HG02870 (cell line): ENCODE results near the gene NNAT.

Experiments
- ATAC-seq: cut with Tn5 transposase; IDR thresholded peaks from one replicate; pipeline ENCODE4 v1.9.1; 2021; ENCODE audit warnings: mild to moderate bottlenecking, moderate library complexity; ENCODE audit not compliant: unreplicated experiment

Gene NNAT

DNA sequence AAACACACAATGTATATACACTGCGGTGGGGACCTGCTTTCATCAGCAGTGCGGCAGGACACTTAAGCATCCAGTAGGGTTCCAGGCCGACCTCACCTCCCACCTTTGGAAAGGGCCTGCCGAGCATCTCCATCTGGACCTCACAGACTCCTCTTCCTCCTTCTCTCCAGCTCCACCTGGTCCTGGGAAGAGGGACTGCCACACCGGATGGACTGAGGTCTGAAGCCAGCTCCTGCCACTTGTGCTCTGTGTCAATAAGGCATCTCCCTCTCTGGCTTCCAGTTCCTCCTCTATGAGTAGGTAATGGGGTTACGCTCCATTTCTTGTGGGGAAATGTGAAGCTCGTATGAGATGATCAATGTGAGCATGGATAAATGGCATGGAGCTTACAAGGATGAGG, 19.1 kb upstream of the NNAT start:
- ATAC-seq = no peak

GRCh38 chr20:37502654-37503053, 18.4 kb upstream of the NNAT start:
- no peak for ATAC-seq

GRCh38 chr20:37503256-37503927, 17.7 kb upstream of the NNAT start:
- ATAC-seq = no peak

DNA sequence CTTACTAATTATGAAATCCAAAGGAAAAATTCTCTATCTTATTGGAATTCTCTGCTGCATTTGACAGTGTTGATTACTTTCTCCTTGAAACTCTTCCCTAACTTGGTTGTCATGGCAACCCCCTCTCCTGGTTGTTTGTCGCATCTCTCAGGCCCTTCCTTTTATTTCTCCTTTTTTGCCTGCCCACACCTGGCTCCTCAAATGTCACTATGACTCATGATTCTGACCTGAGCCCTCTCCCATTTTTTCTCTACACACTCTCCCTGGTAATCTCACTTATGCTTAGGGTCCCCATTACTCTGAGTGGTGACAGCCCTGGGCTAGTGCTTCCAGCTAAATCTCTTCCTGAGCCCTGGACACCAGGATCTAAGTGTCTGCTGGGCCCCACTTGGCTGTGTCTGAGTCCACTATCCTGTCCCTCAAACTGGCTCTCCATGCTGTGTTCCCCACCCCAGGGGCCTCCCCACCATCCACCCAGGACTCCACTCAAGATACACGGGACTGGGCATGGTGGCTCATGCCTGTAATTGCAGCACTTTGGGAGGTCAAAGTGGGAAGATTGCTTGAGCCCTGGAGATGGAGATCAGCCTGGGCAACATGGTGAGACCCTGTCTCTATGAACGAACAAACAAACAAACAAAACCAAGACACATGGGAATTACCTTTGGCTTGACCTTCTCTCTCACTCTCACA, 16.5 kb upstream of the NNAT start:
- ATAC-seq = no peak

DNA sequence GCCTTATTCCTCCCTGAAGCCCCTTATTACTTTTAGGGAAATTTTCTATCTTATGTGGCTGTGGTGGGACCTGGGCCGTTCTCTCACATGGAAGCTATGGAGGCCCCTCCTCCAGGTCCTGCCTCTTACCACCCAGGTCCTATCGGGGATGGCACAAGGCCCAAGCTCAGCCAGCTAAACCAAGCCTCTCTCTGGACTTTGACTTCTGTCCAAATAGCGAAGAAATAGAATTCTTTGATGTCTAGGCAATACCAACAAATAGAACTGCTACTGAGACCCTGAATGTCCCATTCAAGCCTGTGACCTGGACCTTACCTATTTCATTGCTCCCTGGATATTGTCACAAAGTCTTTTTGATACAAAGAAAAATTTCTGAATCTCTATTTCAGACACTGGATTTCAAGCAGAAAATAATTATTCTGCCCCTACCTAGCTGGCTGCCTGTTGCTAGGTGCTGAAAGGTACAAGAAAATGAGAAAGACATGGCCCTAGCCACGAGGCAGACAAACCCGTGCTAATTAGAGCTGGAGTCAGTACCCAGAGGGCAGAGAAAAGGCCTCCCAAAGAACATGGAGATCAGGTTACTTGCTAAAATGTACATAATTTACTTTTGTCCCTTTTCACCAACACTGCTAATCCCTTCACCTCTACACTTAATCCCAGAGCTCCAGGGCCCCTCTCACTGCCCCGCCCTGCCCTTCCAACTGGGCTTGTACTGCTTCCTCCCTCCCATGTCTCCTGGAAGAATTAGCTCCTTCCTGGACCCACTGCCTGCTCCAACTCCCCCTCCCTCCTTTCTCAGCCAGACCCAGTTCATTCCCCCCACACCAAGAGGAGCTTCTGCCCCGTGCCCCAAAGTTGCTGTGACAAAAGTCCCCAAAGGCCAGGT, 15.5 kb upstream of the NNAT start:
- no peak for ATAC-seq

- no peak for ATAC-seq
These were observed 14.8 kb upstream of the NNAT start for GRCh38 chr20:37506152-37506725.

GRCh38 chr20:37510226-37510625, 10.8 kb upstream of the NNAT start:
- ATAC-seq = no peak

GRCh38 chr20:37511610-37512275, 9.3 kb upstream of the NNAT start:
- ATAC-seq = no peak

DNA sequence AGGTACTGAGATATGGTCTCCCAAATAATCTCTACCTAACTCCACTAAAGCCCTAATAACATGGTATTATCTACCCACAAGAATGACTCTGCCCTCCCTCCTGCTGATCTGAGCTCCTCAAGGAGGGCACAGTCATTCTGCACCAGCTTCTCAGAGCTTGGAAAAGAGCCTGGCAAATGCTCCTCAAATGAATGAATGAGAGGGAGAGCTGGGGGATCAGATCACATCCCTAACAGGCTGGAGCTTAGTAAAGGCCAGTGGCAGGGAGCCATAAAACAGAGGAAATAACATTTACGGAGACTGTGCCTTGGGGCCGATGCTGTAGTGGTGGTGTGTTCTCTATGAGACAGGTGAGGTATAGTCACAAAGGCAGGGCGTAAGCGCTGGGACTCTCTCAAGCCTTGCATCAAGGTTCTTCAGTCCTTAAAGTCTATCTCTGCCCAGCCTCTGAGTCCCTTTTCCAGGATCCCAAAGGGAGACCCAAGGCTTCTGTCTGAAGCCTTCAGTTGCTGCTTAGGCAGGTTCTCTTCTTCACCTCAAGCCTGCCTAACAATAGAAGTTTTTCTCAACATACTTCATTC, 7.2 kb upstream of the NNAT start:
- ATAC-seq = no peak

DNA sequence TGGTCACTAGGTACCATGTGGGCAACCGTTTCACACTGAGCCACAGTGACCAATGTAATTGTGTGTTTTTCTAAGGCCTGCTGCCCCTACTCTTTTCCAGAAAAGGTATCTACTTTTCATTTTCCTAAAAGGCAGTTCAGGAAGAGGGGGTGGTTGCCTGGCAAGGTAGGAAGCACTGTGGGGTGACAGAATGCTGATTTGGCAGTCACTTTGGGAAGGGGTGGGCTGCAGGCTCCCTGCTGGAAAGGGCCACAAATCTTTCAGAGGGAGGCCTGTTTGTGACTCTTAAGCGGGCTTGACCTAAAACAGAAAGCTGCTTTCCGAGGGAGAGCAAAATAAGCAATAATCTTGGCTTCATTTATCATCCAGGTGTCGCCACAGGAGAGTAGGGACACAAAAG, 5.2 kb upstream of the NNAT start:
- no peak for ATAC-seq

GRCh38 chr20:37516811-37517750, 4.0 kb upstream of the NNAT start:
- ATAC-seq = no peak

DNA sequence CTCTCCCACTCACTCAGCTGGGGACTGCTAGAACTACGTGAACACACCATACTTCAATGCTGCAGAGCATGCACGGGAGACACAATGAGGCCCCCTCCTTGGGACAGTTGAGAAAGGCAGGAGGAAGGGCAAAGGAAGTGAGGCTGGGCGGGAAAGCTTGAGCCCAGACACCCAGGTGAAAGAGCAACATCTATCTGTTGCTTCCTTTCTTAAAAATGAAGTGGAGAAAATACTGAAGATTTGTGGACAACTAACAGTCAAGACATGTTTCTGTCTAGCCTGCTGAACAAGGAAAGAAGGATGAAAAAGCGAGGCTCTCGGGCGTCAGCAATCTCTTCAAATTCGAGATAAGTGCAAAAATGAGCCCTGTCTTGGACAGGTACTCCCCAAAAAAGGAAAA, 3.0 kb upstream of the NNAT start:
- no peak for ATAC-seq

DNA sequence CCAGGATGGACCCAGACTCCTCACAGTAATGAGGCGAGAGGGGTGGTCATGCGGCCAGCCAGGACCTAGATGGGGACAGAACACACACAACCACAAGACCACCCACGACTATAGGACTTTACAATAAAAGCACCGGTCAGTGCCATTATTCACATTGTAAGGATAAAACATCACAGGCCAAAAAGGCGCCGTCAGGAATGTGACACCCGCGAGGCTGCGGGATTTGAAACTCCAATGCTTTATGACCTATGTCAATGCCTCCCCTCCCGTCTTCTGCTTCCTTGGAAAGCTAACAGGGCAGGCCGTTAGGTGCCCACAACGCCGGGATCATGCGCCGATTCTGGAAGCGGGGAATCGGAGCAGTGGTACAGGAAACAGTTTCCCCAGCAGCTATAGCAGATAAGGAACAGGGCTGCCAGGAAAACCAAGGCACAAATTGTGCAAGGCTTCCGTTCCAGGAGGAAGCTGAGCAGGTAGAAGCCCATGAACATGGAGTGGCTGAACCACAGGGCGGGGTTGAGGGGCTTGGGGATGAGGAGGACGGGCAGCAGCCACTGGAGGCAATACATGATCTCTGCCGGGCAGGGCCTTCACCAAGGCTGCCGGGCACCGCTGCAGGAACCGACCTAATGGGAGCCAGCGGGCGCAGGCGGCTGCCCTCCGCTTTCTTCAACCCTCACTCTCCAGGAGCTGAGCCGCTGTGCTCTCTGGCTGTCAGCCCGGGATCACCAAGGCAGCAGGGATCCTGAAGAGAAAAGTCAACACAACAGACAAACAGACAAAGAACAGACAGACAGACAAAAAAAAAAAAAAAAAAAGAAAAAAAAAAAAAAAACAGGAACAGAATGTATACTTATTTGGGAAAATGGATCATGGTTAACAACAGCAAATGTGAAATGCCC, 2.2 kb upstream of the NNAT start:
- no peak for ATAC-seq

- no peak for ATAC-seq
These were observed 1.3 kb upstream of the NNAT start for GRCh38 chr20:37519508-37520418.

DNA sequence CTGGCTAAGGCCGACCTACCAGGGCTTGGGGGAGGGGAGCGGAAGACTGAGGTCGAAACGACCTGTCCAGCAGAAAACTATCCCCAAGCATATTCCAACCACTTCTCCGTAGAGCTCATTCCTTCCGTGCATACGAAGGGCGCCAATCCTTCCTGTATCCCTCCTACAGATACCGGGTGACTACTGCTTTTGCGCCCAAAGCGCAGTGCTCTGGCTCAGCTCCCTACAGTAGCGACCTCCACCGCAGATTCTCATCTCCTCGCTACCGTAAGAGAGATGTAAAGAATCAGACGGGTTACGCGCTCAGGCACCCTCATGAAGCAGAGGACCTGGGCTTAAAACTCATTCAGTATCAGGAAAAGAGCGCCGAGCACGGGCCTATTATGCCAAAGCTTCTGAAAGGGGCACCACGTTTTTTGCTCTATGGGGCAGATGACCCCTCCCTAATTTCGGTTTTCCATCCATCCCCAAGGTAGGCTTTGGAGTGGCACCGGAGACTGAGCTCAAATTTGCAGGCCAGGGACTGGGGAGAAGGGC, 563 bp upstream of the NNAT start:
- ATAC-seq = no peak

DNA sequence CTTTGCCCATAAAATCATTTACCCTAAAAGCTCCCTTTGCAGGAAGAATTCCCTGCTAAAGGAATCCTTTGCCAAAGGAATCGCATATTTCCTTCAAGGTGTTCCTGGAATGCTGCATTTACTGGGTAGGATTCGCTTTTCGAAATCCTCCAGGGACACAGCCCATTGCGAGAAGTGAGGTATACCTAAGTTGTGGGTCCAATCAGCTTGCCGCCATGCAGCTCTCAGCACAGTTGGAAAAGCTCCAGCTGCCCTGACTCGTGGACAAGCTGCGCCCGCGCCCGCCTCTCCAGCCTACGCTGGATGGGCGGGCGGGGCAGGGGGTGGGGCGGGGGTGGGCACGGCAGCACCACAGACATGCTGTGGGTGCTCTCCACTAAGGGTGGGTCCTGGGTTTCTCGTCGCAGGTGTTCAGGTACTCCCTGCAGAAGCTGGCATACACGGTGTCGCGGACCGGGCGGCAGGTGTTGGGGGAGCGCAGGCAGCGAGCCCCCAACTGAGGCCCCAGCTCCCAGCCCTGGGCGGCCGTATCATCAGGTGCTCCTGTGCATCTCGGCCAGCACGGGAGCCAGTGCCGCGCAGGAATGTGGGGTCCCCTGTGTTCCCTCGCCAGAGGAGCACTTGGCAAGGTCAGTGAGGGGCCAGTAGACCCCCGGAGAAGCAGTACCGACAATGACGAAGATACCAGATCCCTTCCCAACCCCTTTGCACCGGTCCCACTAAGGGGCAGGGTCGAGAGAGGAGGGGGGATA, 1.4 kb downstream of the NNAT start:
- no peak for ATAC-seq
